GM12865 (cell line): Measurements from ENCODE around the gene TCEAL5.
"Not testable (repeated sequence)": the region's sequence is repeated elsewhere in the genome, so short reads cannot be mapped to it uniquely, and the experiment has no call there.

Experiments used
- DNase-seq: peaks from one replicate; pipeline ENCODE4 v3.0.0; 2010; ENCODE audit warnings: low read depth
- H3K4me3 ChIP-seq: 2 replicates; pipeline ENCODE4 v1.5.1; 2011; ENCODE audit warnings: mild to moderate bottlenecking, low read depth, low read length, control low read depth
- TF ChIP-seq, protein P1 (sequence below): IDR thresholded peaks from 2 replicates; pipeline ENCODE4 v1.5.1; 2011; ENCODE audit warnings: low read length, control low read depth, low read depth, inconsistent platforms; ENCODE audit not compliant: insufficient read depth; ENCODE audit errors: missing control alignments

Gene TCEAL5

DNA sequence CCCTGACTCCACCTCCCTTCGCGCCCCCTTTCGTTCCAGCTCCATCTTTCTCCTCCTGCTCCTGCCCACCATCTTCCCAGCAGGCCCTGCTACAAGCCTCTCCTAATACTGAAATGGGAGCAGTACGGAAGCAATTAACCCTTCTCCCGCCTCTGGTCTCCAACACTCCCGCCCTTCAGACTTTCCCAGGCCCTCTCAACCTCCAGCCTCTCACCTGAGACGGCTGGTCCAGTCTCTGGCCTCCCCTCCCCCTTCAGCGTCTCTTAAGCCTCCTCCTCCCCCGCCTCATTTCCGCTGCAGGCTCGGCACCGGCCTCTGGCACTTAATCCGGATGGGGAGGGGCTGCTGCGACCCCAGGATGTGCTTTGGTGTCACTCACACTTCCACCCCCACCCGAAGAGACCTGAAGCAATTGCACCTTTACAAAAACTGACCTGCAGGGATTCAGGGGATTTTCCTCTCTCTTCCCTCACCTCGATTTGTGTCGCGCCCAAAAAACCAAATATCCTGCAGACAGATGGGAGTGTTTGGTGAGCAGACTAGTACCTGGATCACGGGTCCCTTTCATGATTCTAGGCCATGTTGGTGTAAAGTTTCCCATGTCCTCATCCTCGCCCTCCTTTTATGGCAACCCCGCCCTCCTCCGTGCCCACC, 22.3 kb downstream of the TCEAL5 start:
- H3K4me3 ChIP-seq = peak overlapping the region; percentile 89
- DNase-seq = peak; percentile 64
- TF ChIP-seq, protein P1, sequence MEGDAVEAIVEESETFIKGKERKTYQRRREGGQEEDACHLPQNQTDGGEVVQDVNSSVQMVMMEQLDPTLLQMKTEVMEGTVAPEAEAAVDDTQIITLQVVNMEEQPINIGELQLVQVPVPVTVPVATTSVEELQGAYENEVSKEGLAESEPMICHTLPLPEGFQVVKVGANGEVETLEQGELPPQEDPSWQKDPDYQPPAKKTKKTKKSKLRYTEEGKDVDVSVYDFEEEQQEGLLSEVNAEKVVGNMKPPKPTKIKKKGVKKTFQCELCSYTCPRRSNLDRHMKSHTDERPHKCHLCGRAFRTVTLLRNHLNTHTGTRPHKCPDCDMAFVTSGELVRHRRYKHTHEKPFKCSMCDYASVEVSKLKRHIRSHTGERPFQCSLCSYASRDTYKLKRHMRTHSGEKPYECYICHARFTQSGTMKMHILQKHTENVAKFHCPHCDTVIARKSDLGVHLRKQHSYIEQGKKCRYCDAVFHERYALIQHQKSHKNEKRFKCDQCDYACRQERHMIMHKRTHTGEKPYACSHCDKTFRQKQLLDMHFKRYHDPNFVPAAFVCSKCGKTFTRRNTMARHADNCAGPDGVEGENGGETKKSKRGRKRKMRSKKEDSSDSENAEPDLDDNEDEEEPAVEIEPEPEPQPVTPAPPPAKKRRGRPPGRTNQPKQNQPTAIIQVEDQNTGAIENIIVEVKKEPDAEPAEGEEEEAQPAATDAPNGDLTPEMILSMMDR = no peak

DNA sequence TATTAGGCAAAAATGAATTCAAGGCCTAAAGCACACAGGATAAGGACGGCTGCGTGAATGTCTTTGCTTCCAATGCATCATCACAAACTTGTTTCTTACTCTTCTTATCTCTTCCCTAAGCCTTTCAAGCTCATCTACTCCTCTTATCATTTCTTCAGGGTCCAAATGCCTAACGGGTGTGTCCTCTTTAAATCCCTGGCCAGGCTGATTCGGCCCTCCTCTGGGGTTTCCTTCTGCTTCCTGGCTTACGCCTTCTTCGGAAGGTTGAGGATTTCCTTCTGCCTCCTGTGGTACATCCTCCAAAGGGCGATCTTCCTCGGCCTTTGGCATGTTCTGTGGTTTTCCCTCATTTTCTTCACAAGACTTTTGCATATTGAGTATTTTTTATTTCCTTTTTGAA, 22.9 kb downstream of the TCEAL5 start:
- DNase-seq = no peak
- no peak overlapping the region; the same call in 1 of the 2 replicates for H3K4me3 ChIP-seq
- TF ChIP-seq, protein P1 = no peak

DNA sequence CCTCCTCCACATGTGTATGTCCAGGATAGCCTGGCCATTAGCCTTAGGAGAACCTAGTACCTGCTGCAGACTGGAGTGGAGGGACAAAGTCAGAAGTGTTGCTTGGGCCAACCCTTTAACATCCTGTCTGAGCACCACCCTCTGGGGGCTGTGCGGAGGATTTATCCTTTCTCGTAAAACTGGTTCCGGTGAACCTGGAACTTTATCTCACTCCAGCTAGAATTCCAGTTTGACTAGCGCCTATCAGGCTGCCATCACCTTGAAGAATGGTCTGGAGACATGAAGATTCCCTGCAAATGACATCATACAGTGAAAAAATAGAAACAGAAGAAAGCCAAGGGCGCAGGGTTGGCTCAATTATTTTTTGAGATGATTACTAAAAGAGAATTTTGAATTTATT, 25.6 kb downstream of the TCEAL5 start:
- TF ChIP-seq, protein P1 = no peak
- H3K4me3 ChIP-seq = no peak overlapping the region
- DNase-seq = no peak

DNA sequence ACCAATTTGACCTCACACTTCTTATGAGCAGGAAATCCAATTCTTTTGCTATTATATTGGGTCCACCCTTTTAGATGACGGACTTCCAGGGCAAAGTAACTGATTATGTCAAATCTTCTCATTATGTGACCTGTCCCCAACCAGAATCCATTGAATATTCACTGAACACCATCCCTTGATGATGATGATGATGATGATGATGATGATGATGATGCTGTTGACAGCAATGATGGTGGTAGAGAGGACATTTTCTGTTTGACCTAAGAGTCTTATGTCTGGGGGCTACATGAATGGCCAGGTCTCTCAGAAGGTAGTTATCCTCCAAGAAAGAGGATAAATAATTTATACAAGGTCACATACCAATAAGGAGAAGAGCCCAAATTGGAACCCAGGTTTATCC, 26.7 kb downstream of the TCEAL5 start:
- TF ChIP-seq, protein P1 = no peak
- DNase-seq = no peak
- no peak overlapping the region for H3K4me3 ChIP-seq

DNA sequence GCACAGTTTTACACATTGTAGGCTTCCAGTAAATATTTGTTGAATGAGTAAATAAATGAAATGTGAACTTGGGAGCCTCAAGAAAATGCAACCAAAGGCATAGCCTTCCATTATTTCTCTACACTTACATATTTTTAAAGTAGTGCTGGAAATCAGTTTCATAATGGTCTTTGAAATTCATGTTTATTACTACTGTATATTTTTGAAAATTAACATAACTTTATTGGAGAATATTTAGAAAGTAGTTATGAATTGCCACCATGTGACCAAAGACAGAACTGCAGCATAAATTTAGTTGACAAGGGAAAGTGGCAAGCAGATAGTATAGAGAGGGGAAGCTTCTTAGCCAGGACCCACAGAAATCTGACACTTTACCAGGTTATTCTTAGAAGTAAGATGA, 28.0 kb downstream of the TCEAL5 start:
- no peak overlapping the region for H3K4me3 ChIP-seq
- peak; percentile 9 for DNase-seq
- TF ChIP-seq, protein P1 = peak; percentile 23

DNA sequence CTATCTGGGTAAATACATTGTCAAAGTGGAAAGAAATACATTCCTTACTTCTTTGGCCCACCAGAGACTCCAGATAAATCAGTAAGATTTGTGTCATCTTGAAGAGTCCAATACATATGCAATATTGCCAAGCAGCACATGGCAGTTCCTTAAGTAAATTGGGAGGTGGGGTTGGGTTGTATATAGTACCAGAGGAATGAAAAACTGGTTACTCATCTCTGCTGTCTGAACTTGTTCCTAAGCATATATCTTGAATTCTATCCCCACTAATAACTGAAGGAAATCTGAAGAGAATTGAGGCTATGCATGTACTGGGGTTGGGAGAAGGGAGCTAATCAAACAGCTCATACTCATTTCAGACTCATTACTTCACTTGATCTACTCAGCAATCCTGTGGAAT, 36.4 kb downstream of the TCEAL5 start:
- TF ChIP-seq, protein P1 = no peak
- no peak for DNase-seq
- H3K4me3 ChIP-seq = no peak overlapping the region

DNA sequence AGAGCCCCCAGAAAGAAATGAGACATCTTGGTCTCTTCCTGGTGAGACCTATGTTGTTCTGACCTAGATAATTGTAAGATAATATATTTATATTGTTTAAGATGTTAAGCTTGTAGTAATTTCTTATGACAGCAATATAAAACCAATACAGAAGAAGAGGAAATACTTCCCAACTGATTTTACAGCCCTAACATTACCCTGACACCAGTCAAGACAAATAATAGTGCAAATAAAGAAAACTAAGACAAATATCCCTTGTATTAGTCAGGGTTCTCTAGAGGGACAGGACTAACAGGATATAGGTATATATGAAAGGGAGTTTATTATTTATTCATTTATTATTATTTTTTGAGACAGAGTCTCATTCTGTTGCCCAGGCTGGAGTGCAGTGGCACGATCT, 40.3 kb downstream of the TCEAL5 start:
- TF ChIP-seq, protein P1 = no peak
- no peak overlapping the region for H3K4me3 ChIP-seq
- no peak for DNase-seq

DNA sequence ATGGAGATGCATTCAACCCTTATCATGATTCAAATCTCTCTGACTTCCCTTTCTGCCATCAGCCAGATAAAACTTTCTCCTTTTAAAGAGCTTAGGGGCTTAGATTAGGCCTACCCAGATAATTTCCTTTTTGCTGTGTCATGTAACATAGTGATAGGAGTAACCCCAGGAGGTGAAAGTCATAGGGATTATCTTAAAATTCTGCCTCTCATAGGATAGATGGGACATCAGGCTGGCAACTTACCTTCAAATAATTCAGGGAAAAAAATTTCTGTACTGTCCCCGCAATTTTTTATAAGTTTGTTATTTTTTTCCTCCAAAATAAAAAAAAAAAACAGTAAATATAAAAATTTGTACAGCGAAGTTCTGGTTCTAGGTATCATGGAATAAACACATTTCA, 40.9 kb downstream of the TCEAL5 start:
- not testable (repeated sequence) for H3K4me3 ChIP-seq, DNase-seq
